H1 (cell line): ENCODE measurements around the gene IQSEC3.

Experiments used
- ASH2L ChIP-seq: fragments of 200-600, 300-600 bp; sonication (generic); IDR thresholded peaks from one replicate; pipeline ENCODE4 v1.7.1; 2017; ENCODE audit warnings: low read length
- CREB1 ChIP-seq: IDR thresholded peaks from 2 replicates; pipeline ENCODE4 v1.6.1; 2012; ENCODE audit warnings: inconsistent platforms
- GABPA ChIP-seq: IDR thresholded peaks from 2 replicates; pipeline ENCODE4 v1.6.1; 2011; ENCODE audit warnings: mild to moderate bottlenecking, low read length, moderate library complexity, borderline replicate concordance; ENCODE audit not compliant: insufficient read depth
- TCF12 ChIP-seq: IDR thresholded peaks from 2 replicates; pipeline ENCODE4 v1.6.1; 2011; ENCODE audit warnings: low read depth, mild to moderate bottlenecking, low read length
- TF ChIP-seq, protein P1 (sequence below): IDR thresholded peaks from 2 replicates; pipeline ENCODE4 v1.6.1; 2011; ENCODE audit warnings: low read length, improper control_type of control experiment
- TF ChIP-seq, protein P2 (sequence below): IDR thresholded peaks from 2 replicates; pipeline ENCODE4 v1.6.1; 2012; ENCODE audit warnings: inconsistent platforms
- TF ChIP-seq, protein P3 (sequence below), 3 experiments: IDR thresholded peaks; 1 replicate in 2 of 3; 2 replicates in 1 of 3; pipeline versions ENCODE4 v1.5.1 to v1.6.1; 2011; ENCODE audit warnings: low read length in 3 of 3, mild to moderate bottlenecking in 3 of 3, inconsistent platforms in 2 of 3, low read depth in 1 of 3, moderate library complexity in 1 of 3; ENCODE audit not compliant: insufficient read depth in 1 of 3; ENCODE audit errors: control extremely low read depth in 1 of 3

DNA sequence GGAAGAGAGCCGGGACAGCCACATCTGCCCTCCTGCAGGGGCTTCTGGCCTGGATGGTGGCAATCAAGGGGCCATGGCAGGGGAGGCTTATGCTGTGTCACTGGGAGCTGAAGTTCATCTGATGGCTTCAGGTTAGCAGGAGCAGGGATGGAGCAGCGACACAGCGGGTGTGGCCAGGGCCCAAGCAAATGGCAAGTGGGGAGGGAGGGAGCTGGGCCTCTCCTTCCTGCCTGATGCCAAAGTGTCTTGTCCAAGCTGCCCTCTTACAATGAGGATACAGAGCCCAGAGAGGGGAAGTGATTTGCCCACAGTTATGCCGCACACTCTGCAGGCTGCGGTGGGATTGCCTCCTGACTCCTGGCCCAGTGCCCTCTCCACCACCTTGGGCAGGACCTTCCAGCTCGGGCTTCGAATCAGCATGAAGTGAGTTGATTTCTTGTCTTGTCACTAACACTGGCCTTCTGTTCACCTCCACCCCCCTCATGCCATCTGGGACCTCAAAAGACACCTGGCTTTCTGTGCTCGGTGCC is 51.3 kb downstream of the IQSEC3 start:
- TF ChIP-seq, protein P1, sequence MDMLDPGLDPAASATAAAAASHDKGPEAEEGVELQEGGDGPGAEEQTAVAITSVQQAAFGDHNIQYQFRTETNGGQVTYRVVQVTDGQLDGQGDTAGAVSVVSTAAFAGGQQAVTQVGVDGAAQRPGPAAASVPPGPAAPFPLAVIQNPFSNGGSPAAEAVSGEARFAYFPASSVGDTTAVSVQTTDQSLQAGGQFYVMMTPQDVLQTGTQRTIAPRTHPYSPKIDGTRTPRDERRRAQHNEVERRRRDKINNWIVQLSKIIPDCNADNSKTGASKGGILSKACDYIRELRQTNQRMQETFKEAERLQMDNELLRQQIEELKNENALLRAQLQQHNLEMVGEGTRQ = no peak
- TF ChIP-seq CREB1 = no peak
- no peak for TF ChIP-seq ASH2L
- TF ChIP-seq, protein P2, sequence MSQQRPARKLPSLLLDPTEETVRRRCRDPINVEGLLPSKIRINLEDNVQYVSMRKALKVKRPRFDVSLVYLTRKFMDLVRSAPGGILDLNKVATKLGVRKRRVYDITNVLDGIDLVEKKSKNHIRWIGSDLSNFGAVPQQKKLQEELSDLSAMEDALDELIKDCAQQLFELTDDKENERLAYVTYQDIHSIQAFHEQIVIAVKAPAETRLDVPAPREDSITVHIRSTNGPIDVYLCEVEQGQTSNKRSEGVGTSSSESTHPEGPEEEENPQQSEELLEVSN = no peak
- no peak for TF ChIP-seq TCF12
- TF ChIP-seq GABPA = no peak
- TF ChIP-seq, protein P3, sequence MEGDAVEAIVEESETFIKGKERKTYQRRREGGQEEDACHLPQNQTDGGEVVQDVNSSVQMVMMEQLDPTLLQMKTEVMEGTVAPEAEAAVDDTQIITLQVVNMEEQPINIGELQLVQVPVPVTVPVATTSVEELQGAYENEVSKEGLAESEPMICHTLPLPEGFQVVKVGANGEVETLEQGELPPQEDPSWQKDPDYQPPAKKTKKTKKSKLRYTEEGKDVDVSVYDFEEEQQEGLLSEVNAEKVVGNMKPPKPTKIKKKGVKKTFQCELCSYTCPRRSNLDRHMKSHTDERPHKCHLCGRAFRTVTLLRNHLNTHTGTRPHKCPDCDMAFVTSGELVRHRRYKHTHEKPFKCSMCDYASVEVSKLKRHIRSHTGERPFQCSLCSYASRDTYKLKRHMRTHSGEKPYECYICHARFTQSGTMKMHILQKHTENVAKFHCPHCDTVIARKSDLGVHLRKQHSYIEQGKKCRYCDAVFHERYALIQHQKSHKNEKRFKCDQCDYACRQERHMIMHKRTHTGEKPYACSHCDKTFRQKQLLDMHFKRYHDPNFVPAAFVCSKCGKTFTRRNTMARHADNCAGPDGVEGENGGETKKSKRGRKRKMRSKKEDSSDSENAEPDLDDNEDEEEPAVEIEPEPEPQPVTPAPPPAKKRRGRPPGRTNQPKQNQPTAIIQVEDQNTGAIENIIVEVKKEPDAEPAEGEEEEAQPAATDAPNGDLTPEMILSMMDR (IDR thresholded peaks at IDR 0.05; ENCODE audit: control extremely low read depth in 1 of 3, insufficient read depth in 1 of 3, low read depth in 1 of 3, low read length in 3 of 3) = no peak
